Activated CD4-positive, alpha-beta T cell treated with anti-CD3 and anti-CD28 coated beads, Interleukin-2, amount 10 ng/mL, durations not matched to agents 7 days and 5 days (primary cell): ENCODE results near the gene PRRT1. TPM values are rescaled to one million over a fixed set of nuclear protein-coding genes. Genes with fewer than 3 reads are reported as not detected.
"Not testable (repeated sequence)": the region's sequence is repeated elsewhere in the genome, so short reads cannot be mapped to it uniquely, and the experiment has no call there.

Source experiments
- CTCF ChIA-PET: fragments of 350-600 bp; sonication (Branson Sonifier 250); formaldehyde crosslinking; loops from one replicate; lab custom pipeline; 2021; ENCODE audit warnings: antibody characterized with exemption; lab: Charles Lee
- POLR2A ChIA-PET: fragments of 350-600 bp; sonication (Branson Sonifier 250); formaldehyde crosslinking; loops from one replicate; lab custom pipeline; 2021; ENCODE audit warnings: antibody characterized with exemption; lab: Charles Lee
- DNase-seq: peaks from one replicate; pipeline ENCODE4 v3.0.0-alpha.2; 2020
- H3K27ac Mint-ChIP-seq: one replicate; pipeline ENCODE4 v1.8.0; 2021; ENCODE audit warnings: mild to moderate bottlenecking, moderate library complexity, mixed read lengths
- H3K27me3 Mint-ChIP-seq: one replicate; pipeline ENCODE4 v1.8.0; 2021; ENCODE audit warnings: mixed read lengths
- H3K36me3 Mint-ChIP-seq: one replicate; pipeline ENCODE4 v1.8.0; 2021; ENCODE audit warnings: low read depth, mixed read lengths
- H3K4me1 Mint-ChIP-seq: one replicate; pipeline ENCODE4 v1.8.0; 2021; ENCODE audit warnings: mixed read lengths
- H3K4me3 Mint-ChIP-seq: one replicate; pipeline ENCODE4 v1.8.0; 2021; ENCODE audit warnings: mild to moderate bottlenecking, moderate library complexity, mixed read lengths
- H3K9me3 Mint-ChIP-seq: one replicate; pipeline ENCODE4 v1.8.0; 2021; ENCODE audit warnings: mixed read lengths
- total RNA-seq, 2 experiments: library from RNA; stranded (reverse); gene quantifications; one replicate each; pipeline ENCODE4 v1.2.3, GENCODE V29; 2021

PRRT1 gene
- total RNA-seq, 2 experiments from 2014 or later, result 0.17 to 0.23 TPM

GRCh38 chr6:32186151-32186840, 34.6 kb upstream of the PRRT1 start:
- Mint-ChIP-seq H3K36me3 (peaks cover 61% of the 10 kb centered on the region), H3K27ac (peak overlapping the region; percentile 75), H3K4me1 (peaks cover 49% of the 10 kb centered on the region)
- H3K9me3 Mint-ChIP-seq, H3K27me3 Mint-ChIP-seq, H3K4me3 Mint-ChIP-seq, POLR2A ChIA-PET, DNase-seq: not testable (repeated sequence)
- CTCF ChIA-PET, result interaction anchor here (1.5 kb wide), 1 partner anchor 9 kb away, joined by 4 read pairs; no protein-coding TSS in a partner anchor

GRCh38 chr6:32185681-32186131, 34.0 kb upstream of the PRRT1 start:
- H3K27me3 Mint-ChIP-seq, DNase-seq, H3K9me3 Mint-ChIP-seq, POLR2A ChIA-PET, CTCF ChIA-PET: not testable (repeated sequence)
- peak overlapping the region; percentile 25 for H3K4me3 Mint-ChIP-seq
- H3K27ac Mint-ChIP-seq, result peak overlapping the region; percentile 75
- H3K4me1 Mint-ChIP-seq, result peaks cover 52% of the 10 kb centered on the region
- peaks cover 59% of the 10 kb centered on the region for H3K36me3 Mint-ChIP-seq

- no peak for DNase-seq
- Mint-ChIP-seq H3K9me3 (no peaks in the 10 kb centered on the region), H3K27me3 (no peaks in the 10 kb centered on the region), H3K4me3 (no peak within 1 kb of the TSS), H3K27ac (peak within 1 kb of the TSS; percentile 25), H3K4me1 (peaks cover 62% of the 10 kb centered on the region), H3K36me3 (peaks cover 61% of the 10 kb centered on the region)
- POLR2A ChIA-PET, result no interaction called here
- CTCF ChIA-PET, result no interaction called here
Measured at GRCh38 chr6:32184084-32184640, 32.4 kb upstream of the PRRT1 start, which contains the start of gene AGER. TSS of gene AGER (minus strand) at chr6:32184253. CDS start at chr6:32184222, 31 bp downstream.

- Mint-ChIP-seq H3K36me3 (peaks cover 61% of the 10 kb centered on the region), H3K27ac (no peak overlapping the region), H3K4me3 (no peak overlapping the region), H3K27me3 (no peaks in the 10 kb centered on the region), H3K9me3 (no peaks in the 10 kb centered on the region), H3K4me1 (peaks cover 62% of the 10 kb centered on the region)
- ChIA-PET POLR2A (no interaction called here), CTCF (interaction anchor here (2.3 kb wide), 1 partner anchor 12 kb away, joined by 8 read pairs; no protein-coding TSS in a partner anchor)
- DNase-seq, result no peak
Measured at GRCh38 chr6:32183483-32184083, 31.8 kb upstream of the PRRT1 start.

- Mint-ChIP-seq H3K9me3 (no peaks in the 10 kb centered on the region), H3K36me3 (peaks cover 57% of the 10 kb centered on the region), H3K4me1 (peaks cover 59% of the 10 kb centered on the region), H3K4me3 (no peak overlapping the region), H3K27ac (no peak overlapping the region), H3K27me3 (no peaks in the 10 kb centered on the region)
- no peak for DNase-seq
- ChIA-PET CTCF (interaction anchor here (2.3 kb wide), 1 partner anchor 12 kb away, joined by 8 read pairs; no protein-coding TSS in a partner anchor), POLR2A (no interaction called here)
Measured at GRCh38 chr6:32183030-32183429, 31.3 kb upstream of the PRRT1 start.

GRCh38 chr6:32182555-32182981, 30.8 kb upstream of the PRRT1 start:
- Mint-ChIP-seq H3K4me1 (peaks cover 55% of the 10 kb centered on the region), H3K36me3 (peaks cover 52% of the 10 kb centered on the region), H3K27me3 (no peaks in the 10 kb centered on the region), H3K9me3 (no peaks in the 10 kb centered on the region), H3K27ac (peak overlapping the region; percentile 26), H3K4me3 (no peak overlapping the region)
- ChIA-PET CTCF (interaction anchor here (1.8 to 2.3 kb wide), 2 partner anchors 8 to 13 kb away, joined by 6 to 8 read pairs; partner anchors contain the start of gene PBX2), POLR2A (no interaction called here)
- DNase-seq, result no peak

- Mint-ChIP-seq H3K27ac (peak overlapping the region; percentile 26), H3K27me3 (no peaks in the 10 kb centered on the region), H3K4me3 (no peak overlapping the region), H3K36me3 (peaks cover 47% of the 10 kb centered on the region), H3K4me1 (peaks cover 55% of the 10 kb centered on the region), H3K9me3 (no peaks in the 10 kb centered on the region)
- no peak for DNase-seq
- ChIA-PET CTCF (interaction anchor here (1.8 to 2.3 kb wide), 2 partner anchors 8 to 13 kb away, joined by 6 to 8 read pairs; partner anchors contain the start of gene PBX2), POLR2A (no interaction called here)
Measured at GRCh38 chr6:32181915-32182529, 30.3 kb upstream of the PRRT1 start.

GRCh38 chr6:32181148-32181702, 29.5 kb upstream of the PRRT1 start:
- Mint-ChIP-seq H3K9me3 (no peaks in the 10 kb centered on the region), H3K4me3 (no peak overlapping the region), H3K27me3 (no peaks in the 10 kb centered on the region), H3K36me3 (peaks cover 40% of the 10 kb centered on the region), H3K27ac (no peak overlapping the region), H3K4me1 (peaks cover 55% of the 10 kb centered on the region)
- ChIA-PET CTCF (interaction anchor here (1.8 to 2.3 kb wide), 2 partner anchors 9 to 14 kb away, joined by 6 to 8 read pairs; partner anchors contain the start of gene PBX2), POLR2A (no interaction called here)
- DNase-seq, result no peak

GRCh38 chr6:32179766-32180405, 28.1 kb upstream of the PRRT1 start:
- Mint-ChIP-seq H3K27ac (no peak overlapping the region), H3K9me3 (no peaks in the 10 kb centered on the region), H3K4me3 (peak overlapping the region; percentile 39), H3K27me3 (no peaks in the 10 kb centered on the region), H3K4me1 (peaks cover 53% of the 10 kb centered on the region), H3K36me3 (peaks cover 31% of the 10 kb centered on the region)
- DNase-seq, result no peak
- ChIA-PET CTCF (interaction anchor here (0.8 to 1.9 kb wide), 4 partner anchors 11 to 89 kb away, joined by 3 to 10 read pairs (median 5); partner anchors contain the start of genes GPSM3 and PBX2), POLR2A (no interaction called here)

- Mint-ChIP-seq H3K4me3 (peak overlapping the region; percentile 90), H3K9me3 (no peaks in the 10 kb centered on the region), H3K4me1 (peaks cover 61% of the 10 kb centered on the region), H3K27me3 (no peaks in the 10 kb centered on the region), H3K27ac (peak overlapping the region; percentile 89), H3K36me3 (peaks cover 27% of the 10 kb centered on the region)
- no peak for DNase-seq
- POLR2A ChIA-PET, result no interaction called here
- CTCF ChIA-PET, result interaction anchor here (0.6 to 1.9 kb wide), 6 partner anchors 12 to 1462 kb away, joined by 3 to 10 read pairs (median 4); partner anchors contain the start of genes GPSM3, MDC1 and PBX2
Measured at GRCh38 chr6:32178547-32179440, 27.1 kb upstream of the PRRT1 start.
